ENCODE measurements around the gene FOXD1.
"Not testable (repeated sequence)": the region's sequence is repeated elsewhere in the genome, so short reads cannot be mapped to it uniquely, and the experiment has no call there.

The FOXD1 gene

GRCh38 chr5:73480500-73480899, 31.9 kb upstream of the FOXD1 start:
- TF ChIP-seq EZH2phosphoT487 (IDR thresholded peaks at IDR 0.05; ENCODE audit: low read depth) = no peak
- TF ChIP-seq CTCF (IDR thresholded peaks at IDR 0.05; ENCODE audit: low read depth, low read length) = no peak
- Histone ChIP-seq H3K36me3 (replicated peaks; ENCODE audit: low read depth, low read length) (no peaks in the 10 kb centered on the region), H2AFZ (ENCODE audit: low read depth, low read length) (no peak overlapping the region), H3K4me2 (ENCODE audit: low read length) (peak overlapping the region; percentile 36), H3K9ac (ENCODE audit: low read length) (no peak overlapping the region), H3K4me3 (ENCODE audit: low read length) (no peak overlapping the region), H4K20me1 (ENCODE audit: insufficient read depth, low read length) (no peaks in the 10 kb centered on the region), H3K9me3 (ENCODE audit: insufficient read depth, low read length) (no peaks in the 10 kb centered on the region), H3K4me1 (ENCODE audit: low read length) (peaks cover 15% of the 10 kb centered on the region), H3K79me2 (ENCODE audit: low read length) (no peaks in the 10 kb centered on the region), H3K27ac (ENCODE audit: low read length) (no peak overlapping the region), H3K27me3 (ENCODE audit: low read depth, low read length) (no peaks in the 10 kb centered on the region)

- H3K4me3 ChIP-seq (ENCODE audit: low read length) = no peak overlapping the region
- H4K20me1 ChIP-seq (ENCODE audit: insufficient read depth, low read length) = no peaks in the 10 kb centered on the region
- H3K9ac ChIP-seq (ENCODE audit: low read length) = no peak overlapping the region
- H3K27ac ChIP-seq (ENCODE audit: low read length) = no peak overlapping the region
- no peaks in the 10 kb centered on the region for H3K27me3 ChIP-seq (ENCODE audit: low read depth, low read length)
- TF ChIP-seq EZH2phosphoT487 (IDR thresholded peaks at IDR 0.05; ENCODE audit: low read depth) (no peak), CTCF (IDR thresholded peaks at IDR 0.05; ENCODE audit: low read depth, low read length) (no peak)
- H3K36me3 ChIP-seq (replicated peaks; ENCODE audit: low read depth, low read length) = no peaks in the 10 kb centered on the region
- H2AFZ ChIP-seq (ENCODE audit: low read depth, low read length) = no peak overlapping the region
- H3K79me2 ChIP-seq (ENCODE audit: low read length) = no peaks in the 10 kb centered on the region
- no peaks in the 10 kb centered on the region for H3K4me1 ChIP-seq (ENCODE audit: low read length)
- no peak overlapping the region for H3K4me2 ChIP-seq (ENCODE audit: low read length)
- no peaks in the 10 kb centered on the region for H3K9me3 ChIP-seq (ENCODE audit: insufficient read depth, low read length)
Observed at GRCh38 chr5:73472116-73472515, 23.5 kb upstream of the FOXD1 start.

GRCh38 chr5:73471654-73472053, 23.1 kb upstream of the FOXD1 start:
- Histone ChIP-seq H2AFZ (ENCODE audit: low read depth, low read length) (no peak overlapping the region), H3K9ac (ENCODE audit: low read length) (no peak overlapping the region), H4K20me1 (ENCODE audit: insufficient read depth, low read length) (no peaks in the 10 kb centered on the region), H3K36me3 (replicated peaks; ENCODE audit: low read depth, low read length) (no peaks in the 10 kb centered on the region), H3K4me3 (ENCODE audit: low read length) (no peak overlapping the region), H3K4me2 (ENCODE audit: low read length) (no peak overlapping the region), H3K9me3 (ENCODE audit: insufficient read depth, low read length) (no peaks in the 10 kb centered on the region), H3K79me2 (ENCODE audit: low read length) (no peaks in the 10 kb centered on the region), H3K27ac (ENCODE audit: low read length) (no peak overlapping the region), H3K27me3 (ENCODE audit: low read depth, low read length) (no peaks in the 10 kb centered on the region), H3K4me1 (ENCODE audit: low read length) (no peaks in the 10 kb centered on the region)
- no peak for TF ChIP-seq EZH2phosphoT487 (IDR thresholded peaks at IDR 0.05; ENCODE audit: low read depth)
- no peak for TF ChIP-seq CTCF (IDR thresholded peaks at IDR 0.05; ENCODE audit: low read depth, low read length)

- Histone ChIP-seq H3K27ac (ENCODE audit: low read length) (no peak overlapping the region), H3K4me3 (ENCODE audit: low read length) (no peak overlapping the region), H4K20me1 (ENCODE audit: insufficient read depth, low read length) (no peaks in the 10 kb centered on the region), H3K9me3 (ENCODE audit: insufficient read depth, low read length) (no peaks in the 10 kb centered on the region), H3K36me3 (replicated peaks; ENCODE audit: low read depth, low read length) (no peaks in the 10 kb centered on the region), H3K4me2 (ENCODE audit: low read length) (no peak overlapping the region), H3K27me3 (ENCODE audit: low read depth, low read length) (no peaks in the 10 kb centered on the region), H2AFZ (ENCODE audit: low read depth, low read length) (no peak overlapping the region), H3K4me1 (ENCODE audit: low read length) (no peaks in the 10 kb centered on the region), H3K9ac (ENCODE audit: low read length) (no peak overlapping the region), H3K79me2 (ENCODE audit: low read length) (no peaks in the 10 kb centered on the region)
- no peak for TF ChIP-seq CTCF (IDR thresholded peaks at IDR 0.05; ENCODE audit: low read depth, low read length)
- TF ChIP-seq EZH2phosphoT487 (IDR thresholded peaks at IDR 0.05; ENCODE audit: low read depth) = no peak
Observed at GRCh38 chr5:73469878-73470277, 21.3 kb upstream of the FOXD1 start.

- H2AFZ ChIP-seq (ENCODE audit: low read depth, low read length); H3K27me3 ChIP-seq (ENCODE audit: low read depth, low read length); H3K9me3 ChIP-seq (ENCODE audit: insufficient read depth, low read length); H3K9ac ChIP-seq (ENCODE audit: low read length); H3K27ac ChIP-seq (ENCODE audit: low read length); H3K79me2 ChIP-seq (ENCODE audit: low read length); H3K36me3 ChIP-seq (replicated peaks; ENCODE audit: low read depth, low read length); H3K4me3 ChIP-seq (ENCODE audit: low read length); H4K20me1 ChIP-seq (ENCODE audit: insufficient read depth, low read length); H3K4me1 ChIP-seq (ENCODE audit: low read length); H3K4me2 ChIP-seq (ENCODE audit: low read length): not testable (repeated sequence)
Observed at GRCh38 chr5:73468638-73469037, 20.1 kb upstream of the FOXD1 start.

Measured in OCI-LY3 (cell line).